SK-N-SH (cell line): ENCODE measurements around the gene MAN2A1.

Source experiments
- ELF1 ChIP-seq: IDR thresholded peaks from 2 replicates; pipeline ENCODE4 v1.4.0; 2012
- RFX5 ChIP-seq: IDR thresholded peaks from 2 replicates; pipeline ENCODE4 v1.6.1; 2012; ENCODE audit warnings: mild to moderate bottlenecking, improper control_type of control experiment, low read length
- SIN3A ChIP-seq: IDR thresholded peaks from 2 replicates; pipeline ENCODE4 v1.6.1; 2012; ENCODE audit warnings: low read depth, mild to moderate bottlenecking, low read length, moderate library complexity, borderline replicate concordance

DNA sequence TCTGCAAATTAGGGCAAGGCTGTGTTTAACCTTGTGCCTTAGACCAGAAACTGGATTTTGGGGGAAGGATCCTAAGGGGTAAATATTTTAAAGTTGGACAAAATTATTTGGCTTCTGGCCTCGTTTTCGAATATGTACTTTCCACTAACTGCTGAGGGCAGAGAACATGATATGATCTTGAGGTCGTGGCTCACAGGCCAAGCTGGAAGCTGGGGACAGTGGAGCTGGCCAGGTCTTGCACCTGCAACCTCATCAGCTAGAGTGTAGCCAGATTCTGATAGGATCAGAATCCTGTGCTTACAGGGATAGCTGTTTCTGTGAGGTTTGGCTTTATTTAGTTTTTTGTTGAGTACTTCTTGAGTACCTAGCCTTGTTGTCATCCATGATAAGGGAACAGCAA is 24.9 kb downstream of the MAN2A1 start:
- TF ChIP-seq ELF1 (no peak), RFX5 (no peak), SIN3A (no peak)
